ENCODE results near the gene LIX1. TPM values are rescaled to one million over a fixed set of nuclear protein-coding genes. Genes with fewer than 3 reads are reported as not detected.

The LIX1 gene
- total RNA-seq, 1 experiment from 2014 or later, result not detected

DNA sequence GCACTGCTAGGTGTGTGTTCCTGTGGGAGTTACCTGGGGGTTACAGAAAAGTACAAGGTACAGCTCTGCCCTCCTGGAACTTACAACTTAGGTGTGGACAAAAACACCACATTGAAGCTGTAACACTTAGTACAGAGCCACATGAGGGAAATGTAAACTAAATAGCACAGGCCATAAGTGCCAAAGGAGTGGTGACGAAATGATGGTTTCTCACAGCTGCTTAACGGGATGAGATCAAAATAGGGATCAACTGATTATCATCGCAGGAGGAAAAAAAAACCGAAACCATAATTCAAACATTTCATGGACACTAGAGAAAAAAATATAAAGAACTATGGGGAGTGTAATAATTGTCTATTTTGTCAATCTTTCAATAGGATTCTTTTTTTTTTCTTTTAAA lies 5.9 kb downstream of the LIX1 start:
- DNase-seq (no peak), ATAC-seq (no peak)
- ChIA-PET POLR2A (ENCODE audit: unreplicated experiment) (interaction anchor here (0.5 kb wide), 1 partner anchor 239 kb away, joined by 3 read pairs; no protein-coding TSS in a partner anchor), CTCF (no interaction called here)
- no peaks in the 10 kb centered on the region for H3K4me1 ChIP-seq (ENCODE audit: insufficient read depth, low read length)
- BruUV-seq (replicated peaks), result no TSS peak
- H3K9ac ChIP-seq (ENCODE audit: low read length), result no peak overlapping the region
- no peak overlapping the region for H3K4me2 ChIP-seq (ENCODE audit: low read length)
- no peaks in the 10 kb centered on the region for H3K9me2 ChIP-seq (replicated peaks; ENCODE audit: low read length)
- H4K20me1 ChIP-seq (ENCODE audit: low read length), result no peaks in the 10 kb centered on the region
- H3K36me3 ChIP-seq (ENCODE audit: low read depth, low read length), result no peaks in the 10 kb centered on the region
- intact Hi-C loops (cut with micrococcal nuclease), result no loop called here
- H3K27ac ChIP-seq (ENCODE audit: low read length), result no peak overlapping the region
- no peaks in the 10 kb centered on the region for H3K27me3 ChIP-seq (ENCODE audit: low read length)
- no peaks in the 10 kb centered on the region for H3K79me2 ChIP-seq (ENCODE audit: low read length)
- no peak overlapping the region for H2AFZ ChIP-seq (ENCODE audit: low read length)
- TF ChIP-seq, protein P1, sequence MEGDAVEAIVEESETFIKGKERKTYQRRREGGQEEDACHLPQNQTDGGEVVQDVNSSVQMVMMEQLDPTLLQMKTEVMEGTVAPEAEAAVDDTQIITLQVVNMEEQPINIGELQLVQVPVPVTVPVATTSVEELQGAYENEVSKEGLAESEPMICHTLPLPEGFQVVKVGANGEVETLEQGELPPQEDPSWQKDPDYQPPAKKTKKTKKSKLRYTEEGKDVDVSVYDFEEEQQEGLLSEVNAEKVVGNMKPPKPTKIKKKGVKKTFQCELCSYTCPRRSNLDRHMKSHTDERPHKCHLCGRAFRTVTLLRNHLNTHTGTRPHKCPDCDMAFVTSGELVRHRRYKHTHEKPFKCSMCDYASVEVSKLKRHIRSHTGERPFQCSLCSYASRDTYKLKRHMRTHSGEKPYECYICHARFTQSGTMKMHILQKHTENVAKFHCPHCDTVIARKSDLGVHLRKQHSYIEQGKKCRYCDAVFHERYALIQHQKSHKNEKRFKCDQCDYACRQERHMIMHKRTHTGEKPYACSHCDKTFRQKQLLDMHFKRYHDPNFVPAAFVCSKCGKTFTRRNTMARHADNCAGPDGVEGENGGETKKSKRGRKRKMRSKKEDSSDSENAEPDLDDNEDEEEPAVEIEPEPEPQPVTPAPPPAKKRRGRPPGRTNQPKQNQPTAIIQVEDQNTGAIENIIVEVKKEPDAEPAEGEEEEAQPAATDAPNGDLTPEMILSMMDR (conservative IDR thresholded peaks at IDR 0.05; ENCODE audit: low read depth, low read length), result no peak
- TF ChIP-seq EZH2phosphoT487 (IDR thresholded peaks at IDR 0.05; ENCODE audit: borderline replicate concordance, low read length) (no peak), EZH2 (IDR thresholded peaks at IDR 0.05; ENCODE audit: low read length, unreplicated experiment) (no peak)
- no peaks in the 10 kb centered on the region for H3F3A ChIP-seq (ENCODE audit: low read length, unreplicated experiment)
- no peak overlapping the region for H3K4me3 ChIP-seq (ENCODE audit: low read length)
- no peaks in the 10 kb centered on the region for H3K9me3 ChIP-seq (ENCODE audit: low read length)

GRCh38 chr5:97135868-97136267 lies 6.5 kb downstream of the LIX1 start:
- Histone ChIP-seq H4K20me1 (ENCODE audit: low read length) (no peaks in the 10 kb centered on the region), H3K79me2 (ENCODE audit: low read length) (no peaks in the 10 kb centered on the region), H3F3A (ENCODE audit: low read length, unreplicated experiment) (no peaks in the 10 kb centered on the region), H3K27me3 (ENCODE audit: low read length) (0 out of 2 replicates have a peak, but pooled peaks cover under 1% of the 10 kb centered on the region), H3K9me2 (replicated peaks; ENCODE audit: low read length) (no peaks in the 10 kb centered on the region), H3K4me2 (ENCODE audit: low read length) (no peak overlapping the region), H2AFZ (ENCODE audit: low read length) (no peak overlapping the region), H3K4me1 (ENCODE audit: insufficient read depth, low read length) (no peaks in the 10 kb centered on the region), H3K9me3 (ENCODE audit: low read length) (no peaks in the 10 kb centered on the region), H3K9ac (ENCODE audit: low read length) (no peak overlapping the region), H3K4me3 (ENCODE audit: low read length) (no peak overlapping the region), H3K36me3 (ENCODE audit: low read depth, low read length) (no peaks in the 10 kb centered on the region), H3K27ac (ENCODE audit: low read length) (no peak overlapping the region)
- no peak for TF ChIP-seq EZH2phosphoT487 (IDR thresholded peaks at IDR 0.05; ENCODE audit: borderline replicate concordance, low read length)
- TF ChIP-seq EZH2 (IDR thresholded peaks at IDR 0.05; ENCODE audit: low read length, unreplicated experiment), result no peak
- TF ChIP-seq, protein P1 (conservative IDR thresholded peaks at IDR 0.05; ENCODE audit: low read depth, low read length), result no peak
- CTCF ChIA-PET, result no interaction called here
- BruUV-seq (replicated peaks), result no TSS peak
- DNase-seq, result no peak
- intact Hi-C loops (cut with micrococcal nuclease), result no loop called here
- POLR2A ChIA-PET (ENCODE audit: unreplicated experiment), result interaction anchor here (0.5 kb wide), 1 partner anchor 240 kb away, joined by 3 read pairs; no protein-coding TSS in a partner anchor
- ATAC-seq, result no peak

GRCh38 chr5:97134634-97135033 lies 7.8 kb downstream of the LIX1 start:
- POLR2A ChIA-PET (ENCODE audit: unreplicated experiment), result no interaction called here
- H3K27me3 ChIP-seq (ENCODE audit: low read length), result peaks cover 11% of the 10 kb centered on the region; the same call in 1 of the 2 replicates
- H3K9me3 ChIP-seq (ENCODE audit: low read length), result no peaks in the 10 kb centered on the region
- H3F3A ChIP-seq (ENCODE audit: low read length, unreplicated experiment), result no peaks in the 10 kb centered on the region
- no TSS peak for BruUV-seq (replicated peaks)
- H3K36me3 ChIP-seq (ENCODE audit: low read depth, low read length), result no peaks in the 10 kb centered on the region
- no peak overlapping the region for H3K27ac ChIP-seq (ENCODE audit: low read length)
- no peak overlapping the region for H3K9ac ChIP-seq (ENCODE audit: low read length)
- H2AFZ ChIP-seq (ENCODE audit: low read length), result no peak overlapping the region
- H3K4me1 ChIP-seq (ENCODE audit: insufficient read depth, low read length), result no peaks in the 10 kb centered on the region
- H4K20me1 ChIP-seq (ENCODE audit: low read length), result no peaks in the 10 kb centered on the region
- no peak for DNase-seq
- intact Hi-C loops (cut with micrococcal nuclease), result no loop called here
- no peaks in the 10 kb centered on the region for H3K79me2 ChIP-seq (ENCODE audit: low read length)
- CTCF ChIA-PET, result no interaction called here
- ATAC-seq, result no peak
- H3K9me2 ChIP-seq (replicated peaks; ENCODE audit: low read length), result no peaks in the 10 kb centered on the region; the same call in 1 of the 2 replicates
- H3K4me3 ChIP-seq (ENCODE audit: low read length), result no peak overlapping the region
- H3K4me2 ChIP-seq (ENCODE audit: low read length), result no peak overlapping the region
- no peak for TF ChIP-seq EZH2 (IDR thresholded peaks at IDR 0.05; ENCODE audit: low read length, unreplicated experiment)
- no peak for TF ChIP-seq EZH2phosphoT487 (IDR thresholded peaks at IDR 0.05; ENCODE audit: borderline replicate concordance, low read length)
- TF ChIP-seq, protein P1 (conservative IDR thresholded peaks at IDR 0.05; ENCODE audit: low read depth, low read length), result no peak
